ENCODE measurements around the gene SRF. TPM values are rescaled to one million over a fixed set of nuclear protein-coding genes. Genes with fewer than 3 reads are reported as not detected.
"Not testable (repeated sequence)": the region's sequence is repeated elsewhere in the genome, so short reads cannot be mapped to it uniquely, and the experiment has no call there.

SRF gene
- polyA plus RNA-seq (2013, experiment 1 of 2; ENCODE audit: insufficient read length) = 63.3 TPM
- 64.2 TPM for polyA plus RNA-seq (2013, experiment 2 of 2; ENCODE audit: insufficient read length)

DNA sequence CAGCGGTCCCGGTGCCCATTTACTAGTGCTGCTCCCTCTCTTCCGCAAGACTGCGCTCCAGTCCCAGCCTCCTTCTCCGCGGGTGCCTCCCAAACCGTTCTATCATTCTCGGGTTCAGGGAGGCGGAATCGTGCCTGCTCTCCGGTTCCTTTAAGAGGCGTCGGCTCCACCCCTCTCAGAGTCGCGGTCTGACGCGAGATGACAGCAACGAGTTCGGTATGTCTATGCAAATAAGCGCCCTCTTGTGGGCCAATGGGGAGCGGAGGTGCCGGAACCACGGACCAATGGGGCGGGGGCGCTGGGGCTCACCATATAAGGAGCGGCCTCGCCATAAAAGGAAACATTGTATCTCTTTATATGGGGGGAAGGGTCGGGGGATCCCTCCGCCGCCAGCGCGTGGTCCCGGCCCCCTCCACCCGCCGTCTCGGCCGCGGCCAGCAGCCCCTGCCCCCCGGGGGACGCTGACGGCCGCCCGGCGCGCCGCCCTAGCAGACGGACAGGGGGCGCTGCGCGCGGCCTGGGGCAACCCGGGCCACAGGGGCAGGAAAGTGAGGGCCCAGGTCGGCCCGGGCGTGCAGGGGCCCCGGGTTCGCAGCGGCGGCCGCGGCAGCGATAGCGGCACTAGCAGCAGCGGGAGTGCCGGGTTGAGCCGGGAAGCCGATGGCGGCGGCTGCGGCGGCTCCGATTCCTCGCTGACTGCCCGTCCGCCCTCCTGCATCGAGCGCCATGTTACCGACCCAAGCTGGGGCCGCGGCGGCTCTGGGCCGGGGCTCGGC, at the start of gene SRF:
Gene SRF, plus strand, starts transcription at position 339 of the 776 bp plus-strand sequence. Its CDS starts 388 bp downstream, at position 727.
- DNase-seq = peak; percentile 100

DNA sequence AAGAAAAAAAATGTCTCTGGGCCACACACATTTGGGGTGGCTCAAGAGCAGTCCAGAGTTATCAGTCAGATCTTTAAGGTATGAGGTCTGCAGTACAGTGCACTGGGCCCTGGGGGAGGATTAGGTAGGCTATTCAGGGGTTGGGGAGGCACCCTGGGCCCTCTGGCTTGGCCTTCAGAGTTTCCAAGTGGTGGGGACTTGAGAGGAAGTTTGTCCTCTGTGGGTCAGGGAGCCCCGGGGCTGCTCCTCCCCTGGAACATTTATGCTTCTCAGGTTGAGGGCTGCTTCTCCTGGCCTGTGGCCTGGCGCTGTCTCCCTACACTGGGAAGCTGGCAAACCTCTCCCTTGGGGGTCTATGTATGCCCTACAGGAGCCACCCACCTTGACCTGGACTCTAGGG, 48.9 kb upstream of the SRF start:
- DNase-seq = no peak

DNA sequence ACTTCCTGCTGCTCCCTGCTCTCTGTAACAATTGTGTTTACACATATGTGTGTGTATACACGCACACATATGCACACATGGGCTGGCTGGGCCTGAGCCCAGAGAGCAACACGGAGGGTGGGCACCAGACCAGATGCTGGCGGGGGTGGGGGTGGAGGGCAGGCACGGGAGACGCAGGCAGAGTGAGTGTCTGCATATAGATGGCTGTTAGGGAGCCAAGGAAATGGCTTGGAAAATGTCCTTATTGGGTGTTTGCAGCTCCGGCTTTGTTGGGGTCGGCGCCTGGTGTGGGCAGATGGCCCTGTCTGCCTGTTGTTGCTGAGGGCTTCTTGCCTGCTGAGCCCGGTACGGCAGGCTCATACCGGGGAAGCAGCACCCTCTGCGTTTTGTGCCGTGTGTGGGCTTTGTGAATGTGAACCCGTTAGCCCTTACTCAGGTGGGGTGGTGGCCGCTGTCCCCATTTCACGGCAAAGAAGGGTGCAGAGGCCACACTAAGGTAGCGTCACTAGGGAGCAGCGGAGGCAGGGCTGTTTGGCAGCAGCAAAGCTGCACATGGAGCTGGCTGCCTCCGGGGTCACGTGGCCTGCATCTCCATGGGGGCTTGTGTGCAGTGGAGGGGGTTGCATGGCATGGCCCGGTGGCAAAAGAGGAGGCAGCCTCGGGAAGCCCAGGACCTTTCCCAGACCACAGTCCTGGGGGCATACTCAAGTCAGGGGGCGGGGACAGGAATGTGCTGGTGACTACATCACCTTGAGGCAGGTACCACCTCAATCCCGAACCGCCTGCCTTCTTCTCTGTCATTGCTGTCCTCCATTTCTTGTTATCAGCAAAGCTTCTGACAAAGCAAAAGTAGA, 47.4 kb upstream of the SRF start:
- DNase-seq = peak; percentile 48

DNA sequence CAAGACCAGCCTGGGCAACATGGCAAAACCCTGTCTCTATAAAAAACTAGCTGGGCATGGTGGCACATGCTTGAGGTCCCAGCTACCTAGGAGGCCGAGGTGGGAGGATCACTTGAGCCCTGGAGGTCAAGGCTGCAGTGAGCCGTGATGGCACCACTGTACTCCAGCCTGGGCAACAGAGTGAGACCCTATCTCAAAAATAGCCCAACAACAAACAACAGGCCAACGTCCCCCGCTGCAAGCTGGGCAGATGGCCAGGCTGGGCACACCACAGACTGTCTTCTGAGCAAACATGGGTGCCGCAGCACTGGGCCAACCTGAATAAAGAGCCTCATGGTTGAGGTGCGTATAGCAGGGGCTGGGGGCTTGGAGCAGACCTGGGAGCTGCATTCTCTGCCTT, 46.6 kb upstream of the SRF start:
- no peak for DNase-seq

DNA sequence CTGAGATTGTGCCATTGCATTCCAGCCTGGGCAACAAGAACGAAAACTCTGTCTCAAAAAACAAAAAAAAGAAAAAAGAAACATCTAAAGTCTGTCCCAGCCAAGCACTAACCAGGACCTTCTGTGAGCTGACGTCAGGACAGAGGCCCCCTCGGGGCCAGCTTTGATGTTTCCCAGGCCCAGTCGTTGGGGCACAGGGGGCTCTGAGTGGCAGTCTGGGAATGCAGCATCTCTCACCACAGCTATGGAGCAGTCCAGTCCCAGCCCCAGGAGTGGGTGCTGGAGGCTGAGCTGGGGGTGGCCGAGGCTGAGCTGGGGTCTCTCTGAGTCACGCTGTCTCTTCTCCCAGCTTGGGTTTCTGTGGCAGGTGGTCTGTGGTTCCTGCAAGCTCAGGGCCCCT, 46.0 kb upstream of the SRF start:
- peak; percentile 99 for DNase-seq

DNA sequence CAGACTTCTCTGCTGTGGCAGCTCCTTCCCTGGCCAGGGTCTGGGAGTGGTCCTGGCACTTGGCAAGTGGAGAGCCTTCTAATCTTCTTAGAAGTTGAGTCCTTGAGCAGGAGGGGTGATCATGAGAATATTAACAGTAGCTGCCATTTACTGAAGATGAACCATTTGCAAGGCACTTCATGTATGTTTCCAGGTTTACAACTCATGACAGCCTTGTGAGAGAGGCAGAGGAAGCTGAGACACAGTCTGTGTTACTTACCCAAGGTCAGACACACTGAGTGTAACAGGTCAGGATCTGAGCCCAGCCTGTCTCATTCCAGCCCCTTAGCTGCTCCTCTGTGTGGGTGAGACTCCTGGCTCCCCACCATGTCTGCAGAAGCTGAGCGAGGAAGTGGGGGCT, 45.5 kb upstream of the SRF start:
- DNase-seq = peak; percentile 43

DNA sequence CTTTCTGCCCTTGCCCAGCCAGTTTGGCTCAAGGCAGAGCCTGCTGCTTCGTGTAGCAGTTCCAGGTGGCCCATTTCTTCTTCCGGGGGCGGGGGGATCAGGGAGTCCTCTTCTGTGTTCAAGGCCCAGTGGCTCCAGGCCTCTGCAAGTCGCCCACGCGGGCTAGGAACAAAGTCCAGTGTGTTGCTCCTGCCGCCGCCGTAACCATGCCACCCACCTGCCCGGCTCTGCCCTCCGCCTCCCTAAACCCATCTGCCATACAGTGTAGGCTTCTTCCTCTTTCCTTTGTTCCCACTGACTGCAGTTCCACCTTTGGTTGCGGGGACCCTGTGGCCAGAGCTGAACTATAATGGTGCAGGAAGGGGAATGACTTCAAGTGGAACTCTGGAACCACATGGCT, 43.9 kb upstream of the SRF start:
- DNase-seq = no peak

DNA sequence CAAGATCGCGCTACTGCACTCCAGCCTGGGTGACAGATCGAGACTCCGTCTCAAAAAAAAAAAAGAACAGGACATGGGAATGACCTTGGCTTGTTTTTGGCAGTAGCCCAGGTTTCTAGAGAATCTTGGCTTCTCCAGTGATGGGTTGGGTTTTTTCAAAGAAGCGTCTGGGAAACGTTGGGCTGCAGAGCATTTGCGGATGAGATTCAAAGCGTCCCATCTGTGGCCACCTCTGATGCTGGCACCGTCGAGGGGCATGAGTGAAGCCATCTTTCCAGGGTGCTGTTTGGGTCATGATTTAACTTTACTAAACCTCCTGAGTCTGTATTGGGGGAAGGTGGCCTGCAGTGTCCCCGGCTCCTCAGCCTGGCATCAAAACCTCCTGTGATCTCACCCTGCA, 43.2 kb upstream of the SRF start:
- DNase-seq = peak; percentile 69

DNA sequence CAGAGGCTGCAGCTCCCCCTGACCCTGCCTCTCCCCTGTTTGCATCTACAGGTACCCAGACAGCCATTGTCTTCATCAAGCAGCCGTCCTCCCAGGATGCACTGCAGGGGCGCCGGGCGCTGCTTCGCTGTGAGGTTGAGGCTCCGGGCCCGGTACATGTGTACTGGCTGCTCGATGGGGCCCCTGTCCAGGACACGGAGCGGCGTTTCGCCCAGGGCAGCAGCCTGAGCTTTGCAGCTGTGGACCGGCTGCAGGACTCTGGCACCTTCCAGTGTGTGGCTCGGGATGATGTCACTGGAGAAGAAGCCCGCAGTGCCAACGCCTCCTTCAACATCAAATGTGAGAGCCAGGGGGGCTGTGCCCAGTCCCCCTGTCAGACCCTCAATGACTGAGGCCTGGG, 42.1 kb upstream of the SRF start:
- DNase-seq = no peak

DNA sequence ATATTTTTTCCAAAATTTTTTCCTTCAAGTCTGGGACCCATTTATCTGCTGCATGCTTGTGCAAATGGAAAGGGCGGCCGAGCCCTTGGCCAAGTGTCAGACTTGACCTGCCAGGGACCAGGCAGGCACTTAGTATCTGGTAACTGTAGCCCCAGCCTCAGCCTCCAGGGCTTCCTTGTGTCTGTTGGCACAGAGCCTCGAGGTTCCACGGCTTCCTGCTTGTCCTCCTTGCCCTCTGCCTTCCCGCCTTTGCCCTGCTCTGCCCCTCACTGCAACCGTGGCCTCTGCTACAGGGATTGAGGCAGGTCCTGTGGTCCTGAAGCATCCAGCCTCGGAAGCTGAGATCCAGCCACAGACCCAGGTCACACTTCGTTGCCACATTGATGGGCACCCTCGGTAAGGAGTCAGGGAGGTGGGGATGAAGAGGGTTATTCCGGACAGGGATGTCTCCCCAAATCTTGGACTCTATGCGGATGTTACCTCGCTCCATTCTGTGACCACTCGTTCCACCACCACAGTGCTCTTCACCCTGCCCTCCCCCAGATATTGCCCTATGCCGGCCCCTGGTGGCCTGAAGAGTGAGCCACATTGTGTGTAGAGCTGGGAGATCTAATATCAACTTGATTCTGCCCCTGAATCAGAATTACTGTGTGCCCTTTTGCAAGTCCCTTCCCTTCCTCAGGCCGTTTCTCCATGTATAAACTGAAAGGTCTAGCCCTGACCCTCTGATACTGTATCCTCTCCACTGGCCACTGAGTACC, 41.5 kb upstream of the SRF start:
- DNase-seq = peak; percentile 64

DNA sequence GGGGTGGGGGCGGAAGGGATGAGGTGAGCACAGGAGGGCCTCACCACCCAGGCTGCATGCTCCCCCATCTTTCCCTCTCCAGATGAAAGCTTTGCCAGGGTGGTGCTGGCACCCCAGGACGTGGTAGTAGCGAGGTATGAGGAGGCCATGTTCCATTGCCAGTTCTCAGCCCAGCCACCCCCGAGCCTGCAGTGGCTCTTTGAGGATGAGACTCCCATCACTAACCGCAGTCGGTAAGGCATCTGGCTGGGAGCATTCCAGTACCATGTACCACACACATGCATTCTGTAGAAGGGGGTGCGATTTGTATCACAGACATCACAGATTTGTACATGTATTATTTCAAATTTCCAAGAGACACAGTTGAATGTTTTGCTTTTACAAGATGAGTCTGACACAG, 40.6 kb upstream of the SRF start:
- no peak for DNase-seq

DNA sequence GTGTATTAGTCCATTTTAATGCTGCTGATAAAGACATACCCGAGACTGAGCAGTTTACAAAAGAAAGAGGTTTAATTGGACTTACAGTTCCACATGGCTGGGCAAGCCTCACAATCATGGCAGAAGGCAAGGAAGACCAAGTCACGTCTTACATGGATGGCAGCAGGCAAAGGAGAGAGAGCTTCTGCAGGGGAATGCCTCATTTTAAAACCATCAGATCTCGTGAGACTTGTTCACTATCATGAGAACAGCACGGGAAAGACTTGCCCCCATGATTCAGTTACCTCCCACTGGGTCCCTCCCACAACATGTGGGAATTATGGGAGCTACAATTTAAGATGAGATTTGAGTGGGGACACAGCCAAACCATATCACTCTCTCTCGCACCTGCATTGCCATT, 39.7 kb upstream of the SRF start:
- DNase-seq = not testable (repeated sequence)

DNA sequence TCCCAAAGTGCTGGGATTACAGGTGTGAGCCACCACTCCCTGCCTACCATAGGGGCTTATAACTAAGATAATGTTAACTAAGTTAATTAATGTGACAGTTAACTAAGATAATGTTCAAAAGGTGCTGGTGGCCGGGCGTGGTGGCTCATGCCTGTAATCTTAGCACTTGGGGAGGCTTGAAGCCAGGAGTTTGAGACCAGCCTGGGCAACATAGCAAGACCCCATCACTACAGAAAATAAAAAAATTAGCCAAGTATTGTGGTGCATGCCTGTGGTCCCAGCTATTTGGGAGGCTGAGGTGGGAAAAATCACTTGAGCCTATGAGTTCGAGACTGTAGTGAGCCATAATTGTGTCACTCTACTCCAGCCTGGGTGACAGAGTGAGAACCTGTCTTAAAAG, 32.8 kb upstream of the SRF start:
- no peak for DNase-seq

DNA sequence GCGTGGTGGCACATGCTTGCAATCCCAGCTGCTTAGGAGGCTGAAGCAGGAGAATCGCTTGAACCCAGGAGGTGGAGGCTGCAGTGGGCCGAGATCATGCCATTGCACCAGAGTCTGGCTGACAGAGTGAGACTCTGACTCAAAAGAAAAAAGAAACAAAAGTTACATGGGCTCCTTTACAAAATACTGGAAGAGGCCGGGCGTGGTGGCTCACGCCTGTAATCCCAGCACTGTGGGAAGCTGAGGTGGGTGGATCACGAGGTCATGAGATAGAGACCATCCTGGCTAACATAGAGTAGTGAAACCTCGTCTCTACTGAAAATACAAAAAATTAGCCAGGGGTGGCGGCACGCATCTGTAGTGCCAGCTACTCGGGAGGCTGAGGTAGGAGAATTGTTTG, 31.1 kb upstream of the SRF start:
- DNase-seq = not testable (repeated sequence)

DNA sequence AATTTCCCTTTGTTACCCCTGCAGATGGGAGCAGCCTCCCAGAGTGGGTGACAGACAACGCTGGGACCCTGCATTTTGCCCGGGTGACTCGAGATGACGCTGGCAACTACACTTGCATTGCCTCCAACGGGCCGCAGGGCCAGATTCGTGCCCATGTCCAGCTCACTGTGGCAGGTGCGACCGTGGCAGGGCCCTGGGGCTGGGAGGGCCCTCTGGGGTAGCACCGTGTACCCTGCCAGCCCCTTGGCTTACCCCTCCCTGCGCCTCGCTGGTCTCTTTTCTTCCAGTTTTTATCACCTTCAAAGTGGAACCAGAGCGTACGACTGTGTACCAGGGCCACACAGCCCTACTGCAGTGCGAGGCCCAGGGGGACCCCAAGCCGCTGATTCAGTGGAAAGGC, 29.4 kb upstream of the SRF start:
- DNase-seq = no peak

DNA sequence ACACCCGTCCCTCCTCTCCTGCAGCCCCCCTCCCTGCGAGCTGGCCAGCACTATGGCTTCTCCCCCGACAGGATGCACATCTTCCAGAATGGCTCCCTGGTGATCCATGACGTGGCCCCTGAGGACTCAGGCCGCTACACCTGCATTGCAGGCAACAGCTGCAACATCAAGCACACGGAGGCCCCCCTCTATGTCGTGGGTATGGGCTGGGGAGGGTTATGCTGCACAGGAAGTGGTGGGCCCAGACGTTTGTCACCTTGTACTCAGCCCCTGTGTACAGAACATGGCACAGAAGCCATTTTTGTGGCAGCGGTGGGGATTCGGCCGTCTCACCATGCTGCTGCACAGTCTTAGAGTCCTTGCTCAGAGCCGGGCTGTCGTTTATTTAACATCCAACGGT, 29.0 kb upstream of the SRF start:
- no peak for DNase-seq

DNA sequence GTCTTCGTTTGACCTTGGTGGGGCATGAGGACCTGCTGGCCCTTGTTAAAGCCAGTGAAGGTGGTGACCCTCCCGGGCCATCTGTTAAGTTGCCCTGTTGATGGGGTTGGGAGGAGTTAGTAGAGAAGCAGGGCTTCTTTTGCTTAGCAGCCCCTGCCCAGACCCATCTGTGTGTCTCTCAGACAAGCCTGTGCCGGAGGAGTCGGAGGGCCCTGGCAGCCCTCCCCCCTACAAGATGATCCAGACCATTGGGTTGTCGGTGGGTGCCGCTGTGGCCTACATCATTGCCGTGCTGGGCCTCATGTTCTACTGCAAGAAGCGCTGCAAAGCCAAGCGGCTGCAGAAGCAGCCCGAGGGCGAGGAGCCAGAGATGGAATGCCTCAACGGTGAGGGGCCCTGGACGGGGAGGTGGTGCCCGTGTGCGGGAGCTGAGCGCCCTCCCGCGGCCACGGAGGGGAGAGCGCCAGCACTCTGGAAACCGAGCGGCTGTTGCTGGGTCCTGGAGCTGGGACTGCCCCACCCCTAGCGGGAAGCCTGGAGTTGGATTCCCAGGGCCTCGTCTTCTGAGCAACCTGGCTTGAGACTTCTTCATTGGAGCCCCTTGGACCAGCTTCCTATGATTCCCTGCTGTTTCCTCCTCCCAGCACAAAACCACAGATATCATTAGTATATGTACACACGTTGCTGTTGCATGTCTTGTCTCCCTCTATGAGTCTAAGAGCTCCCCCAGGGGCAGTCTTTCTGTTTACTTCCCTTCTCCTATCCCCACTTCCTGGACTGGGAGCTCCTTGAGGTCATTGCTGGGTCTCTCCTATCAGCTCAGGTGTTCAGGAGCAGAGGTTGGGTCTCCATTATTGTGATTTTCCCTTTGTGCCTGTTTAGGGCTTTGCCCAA, 27.6 kb upstream of the SRF start:
- peak; percentile 95 for DNase-seq

DNA sequence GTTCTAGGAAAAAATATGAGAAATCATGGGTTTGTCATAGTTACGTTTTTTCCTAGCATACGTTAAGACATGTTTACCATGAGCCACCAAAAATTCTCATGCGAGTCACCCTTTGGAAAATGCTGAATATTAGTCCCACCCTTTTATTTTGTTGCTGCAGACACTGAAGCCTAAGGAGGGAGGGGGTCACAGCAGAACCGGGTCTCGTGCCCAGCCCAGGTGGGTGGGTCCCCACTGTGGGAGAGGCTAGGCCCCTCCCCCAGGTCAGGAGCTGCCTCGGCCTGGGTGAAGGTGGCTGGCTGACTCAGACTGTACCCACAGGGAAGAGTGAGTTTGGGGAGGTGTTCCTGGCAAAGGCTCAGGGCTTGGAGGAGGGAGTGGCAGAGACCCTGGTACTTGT, 26.2 kb upstream of the SRF start:
- no peak for DNase-seq

DNA sequence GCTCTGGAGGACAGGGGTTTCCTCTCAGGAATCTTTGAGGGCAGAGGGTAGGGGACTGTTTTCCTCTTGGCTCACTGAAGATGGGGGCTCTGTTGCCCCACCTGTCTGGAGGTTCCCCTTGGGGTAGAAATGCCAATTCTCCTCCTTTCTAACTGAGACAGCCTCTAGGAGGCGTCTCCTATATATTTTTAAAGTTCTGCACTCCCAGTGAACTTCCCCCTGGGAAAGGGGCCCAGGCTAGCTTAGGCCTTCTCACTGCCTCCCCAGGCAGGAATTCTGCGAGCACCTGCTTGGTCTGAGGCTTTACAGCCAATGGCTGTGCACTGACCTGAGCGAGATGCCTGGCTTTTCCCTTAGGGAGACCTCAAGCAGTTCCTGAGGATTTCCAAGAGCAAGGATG, 24.8 kb upstream of the SRF start:
- DNase-seq = no peak

DNA sequence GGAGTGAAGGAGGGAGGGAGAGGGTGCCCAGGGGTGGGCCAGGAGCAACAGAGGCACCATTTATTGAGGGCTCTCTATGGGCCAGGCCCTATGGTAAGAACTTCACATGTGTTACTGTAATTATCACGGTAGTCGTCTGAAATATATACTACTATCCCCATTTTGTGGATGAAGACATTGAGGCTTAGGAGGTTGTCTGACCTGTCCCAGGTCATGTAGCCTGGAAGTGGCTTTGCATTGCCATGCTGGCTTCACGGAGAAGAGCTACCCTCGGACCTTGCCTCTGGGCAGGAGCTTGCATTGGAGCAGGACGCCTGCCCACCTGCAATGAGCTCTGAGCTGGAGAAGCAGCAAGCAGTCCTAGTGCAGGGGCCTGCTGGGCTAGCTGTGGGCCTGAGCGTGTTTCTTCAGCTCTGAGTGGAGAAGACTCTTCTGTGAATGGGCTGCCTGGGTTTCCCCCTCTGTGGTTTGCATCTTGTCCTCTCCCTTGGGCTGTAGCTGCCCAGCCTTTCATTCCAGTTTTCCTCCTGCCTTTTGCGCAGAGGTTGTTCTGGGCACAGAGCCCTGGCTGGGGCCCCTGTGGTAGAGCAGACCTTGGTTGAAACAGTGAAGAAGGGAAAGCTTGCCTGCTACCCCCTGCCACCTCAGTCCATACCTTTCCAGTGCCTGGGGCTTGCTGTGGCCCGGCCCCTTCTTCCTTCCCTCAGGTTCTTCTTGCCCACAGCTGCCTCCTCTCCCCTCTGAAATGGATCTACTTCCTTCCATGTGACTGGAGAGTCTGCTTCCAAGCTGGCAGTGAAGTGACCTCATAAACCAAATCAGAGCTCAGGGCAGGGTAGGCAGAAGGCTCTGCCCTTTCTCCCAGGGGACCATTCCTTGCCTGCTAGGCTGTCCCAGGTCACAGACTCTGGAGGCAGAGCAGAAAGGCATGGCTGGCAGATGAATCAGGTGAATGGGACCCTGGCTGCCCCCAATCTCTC, 24.1 kb upstream of the SRF start:
- DNase-seq = no peak
